OCI-LY7 (cell line): ENCODE results near the gene TSR1.

Experiments
- CTCF ChIP-seq: fragments of 200-600 bp; sonication (generic); conservative IDR thresholded peaks from 2 replicates; pipeline ENCODE4 v1.5.1; 2014; ENCODE audit warnings: mild to moderate bottlenecking, antibody characterized with exemption, low read length, moderate library complexity, mixed read lengths
- EZH2phosphoT487 ChIP-seq: fragments of 200-600 bp; sonication (generic); IDR thresholded peaks from 2 replicates; pipeline ENCODE4 v1.6.1; 2018; ENCODE audit warnings: low read depth, borderline replicate concordance, mild to moderate bottlenecking, mixed run types, antibody characterized with exemption, low read length, moderate library complexity, mixed read lengths

GRCh38 chr17:2338315-2338657, 2.0 kb upstream of the TSR1 start:
- TF ChIP-seq CTCF (no peak), EZH2phosphoT487 (no peak)
